HG03039 (cell line): Measurements from ENCODE around the gene SIL1.
"Not testable (repeated sequence)": the region's sequence is repeated elsewhere in the genome, so short reads cannot be mapped to it uniquely, and the experiment has no call there.

Experiments used
- ATAC-seq: cut with Tn5 transposase; IDR thresholded peaks from one replicate; pipeline ENCODE4 v1.9.1; 2021; ENCODE audit warnings: mild to moderate bottlenecking, moderate library complexity; ENCODE audit not compliant: unreplicated experiment

Gene SIL1

DNA sequence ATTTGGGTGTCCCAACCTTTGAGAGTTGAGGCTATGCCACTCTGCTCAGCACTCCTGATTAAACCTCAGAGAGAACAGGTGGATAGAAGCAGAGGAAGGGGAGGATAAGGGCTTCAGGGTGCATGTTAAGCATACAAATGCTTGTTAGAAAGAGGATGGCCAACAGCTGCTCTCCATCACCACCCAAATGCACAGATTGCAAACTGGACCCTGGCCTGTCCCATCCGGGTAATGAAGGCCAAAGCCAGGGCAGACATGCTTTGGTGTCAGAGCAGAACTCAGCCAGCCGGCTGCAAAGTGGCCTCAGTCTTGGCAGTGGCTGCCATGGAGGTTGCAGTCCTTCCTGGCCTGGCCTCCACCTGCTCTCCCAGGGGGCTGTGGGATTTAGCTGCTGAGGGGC is 84.3 kb downstream of the SIL1 start:
- no peak for ATAC-seq

DNA sequence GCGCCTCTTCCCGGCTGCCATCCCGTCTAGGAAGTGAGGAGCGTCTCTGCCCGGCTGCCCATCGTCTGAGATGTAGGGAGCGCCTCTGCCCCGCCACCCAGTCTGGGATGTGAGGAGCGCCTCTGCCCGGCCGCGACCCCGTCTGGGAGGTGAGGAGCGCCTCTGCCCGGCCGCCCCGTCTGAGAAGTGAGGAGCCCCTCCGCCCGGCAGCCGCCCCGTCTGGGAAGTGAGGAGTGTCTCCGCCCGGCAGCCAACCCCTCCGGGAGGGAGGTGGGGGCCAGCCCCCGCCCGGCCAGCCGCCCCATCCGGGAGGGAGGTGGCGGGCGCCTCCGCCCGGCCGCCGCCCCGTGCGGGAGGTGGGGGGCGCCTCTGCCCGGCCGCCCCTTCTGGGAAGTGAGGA is 85.8 kb downstream of the SIL1 start:
- not testable (repeated sequence) for ATAC-seq

DNA sequence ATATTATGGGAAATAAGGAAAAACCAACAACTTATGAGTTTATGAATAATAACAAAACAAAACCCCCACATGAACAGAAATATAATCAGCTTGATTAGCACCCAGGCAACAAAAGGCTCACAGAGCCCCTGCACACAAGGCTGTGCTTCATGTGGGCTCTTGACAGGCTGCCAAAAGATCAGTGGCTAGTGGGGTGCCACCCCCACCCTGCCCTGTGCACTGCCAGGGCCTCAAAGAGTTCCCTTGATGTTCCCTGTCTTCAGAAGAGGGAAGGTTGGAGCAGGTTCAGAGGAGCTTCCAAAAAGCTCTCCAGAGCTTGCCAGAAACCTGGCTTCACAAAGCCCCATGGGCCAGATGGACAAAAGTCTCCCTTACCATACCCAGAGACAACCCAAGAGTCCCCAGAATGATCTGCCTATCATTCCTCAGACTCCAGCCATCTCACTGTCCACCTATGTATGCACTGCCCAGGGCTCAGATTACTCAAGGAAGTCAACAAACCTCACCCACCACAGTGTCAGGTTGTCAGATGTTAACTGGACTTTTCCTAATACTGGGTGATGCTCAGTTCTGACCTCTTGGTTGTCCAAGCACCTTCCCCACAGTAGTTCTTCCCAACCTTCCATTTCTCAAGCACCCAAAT is 87.5 kb downstream of the SIL1 start:
- ATAC-seq = no peak

DNA sequence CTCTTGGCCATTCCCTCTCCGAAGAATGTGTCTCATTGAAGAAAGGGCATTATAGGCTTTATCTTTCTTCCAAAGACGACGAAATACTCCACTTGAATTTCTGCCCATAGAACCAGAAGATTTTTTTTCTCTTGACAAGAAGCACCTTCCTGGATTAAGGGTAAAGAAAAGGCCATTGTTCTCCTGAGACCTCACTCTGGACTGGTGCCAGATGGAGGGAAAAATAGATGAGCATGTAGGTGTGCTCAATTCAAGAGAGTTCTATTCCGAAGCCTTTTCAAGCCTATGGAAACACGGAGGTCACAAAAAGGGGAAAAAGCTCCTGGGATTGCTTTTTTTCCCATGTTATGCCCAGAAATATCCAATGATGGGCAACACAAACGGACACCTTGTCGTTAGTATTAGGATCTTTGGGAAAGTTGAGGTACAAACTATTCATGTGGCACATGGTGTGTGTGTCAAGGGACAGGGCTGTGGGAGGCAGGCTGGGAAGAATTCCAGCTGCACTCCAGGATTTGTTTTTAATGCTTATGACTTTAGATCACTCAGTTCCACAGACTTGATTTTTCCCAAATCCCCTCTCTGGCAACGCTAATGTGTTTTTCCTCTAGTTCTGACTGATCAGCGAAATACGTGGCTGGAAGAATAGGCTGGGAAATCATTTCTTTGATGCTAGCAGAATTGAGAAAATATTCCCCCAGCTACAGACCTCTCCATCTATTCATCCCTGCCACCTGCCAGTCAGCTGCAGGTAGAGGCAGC is 89.9 kb downstream of the SIL1 start:
- ATAC-seq = no peak

DNA sequence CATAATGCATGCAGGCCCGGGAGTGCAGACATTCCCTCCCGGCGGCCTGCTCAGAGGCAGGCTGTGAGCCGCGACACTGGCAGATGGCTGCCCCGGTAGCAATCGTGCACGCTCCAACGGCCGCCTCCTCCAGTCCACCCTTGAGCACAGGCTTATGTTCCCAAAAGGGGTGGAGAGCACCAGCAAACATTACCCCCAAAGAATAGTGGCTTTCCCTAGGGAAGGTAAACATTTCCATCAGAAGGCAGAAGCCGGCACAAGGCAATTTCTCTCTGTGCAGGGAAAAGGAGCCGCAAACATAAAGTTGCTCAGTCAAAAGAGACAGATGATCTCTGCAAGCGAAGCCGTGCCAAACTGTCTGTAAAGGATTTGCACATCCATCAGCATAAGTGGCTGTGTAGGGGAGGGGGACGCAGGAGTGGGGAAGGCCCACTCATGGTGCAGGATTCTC is 92.5 kb downstream of the SIL1 start:
- no peak for ATAC-seq

DNA sequence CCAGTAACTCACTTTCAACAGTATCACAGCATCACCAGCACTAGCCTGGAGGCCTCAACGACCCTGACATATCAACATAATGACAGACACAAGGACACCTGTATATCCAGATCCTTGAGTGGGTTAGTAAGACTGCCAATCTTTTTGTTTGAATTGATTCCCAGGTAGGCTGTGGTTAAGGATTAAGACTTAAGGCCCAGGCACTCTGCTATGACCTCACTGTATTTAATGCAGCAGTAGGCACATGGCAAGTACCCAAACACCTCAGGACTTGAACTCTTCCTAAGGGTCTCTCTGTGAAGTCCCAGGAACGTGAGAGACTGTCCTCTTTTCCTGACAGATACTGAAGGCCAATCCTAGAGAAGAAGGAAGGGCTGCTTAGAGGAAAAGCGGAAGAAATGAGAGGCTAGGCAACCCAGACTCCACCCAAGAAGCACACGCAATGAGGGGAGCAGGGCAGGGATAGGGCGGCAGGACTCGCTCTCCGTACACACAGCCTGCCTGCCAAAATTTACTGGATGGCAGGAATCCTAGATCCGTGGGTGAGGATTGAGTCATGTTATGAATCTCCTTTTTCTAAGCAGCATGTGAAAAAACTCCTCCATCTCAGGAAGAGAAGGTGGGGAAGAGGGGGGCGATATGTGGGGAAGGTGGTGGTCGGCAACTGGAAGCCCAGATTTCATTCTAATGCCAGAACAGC is 93.4 kb downstream of the SIL1 start:
- no peak for ATAC-seq

DNA sequence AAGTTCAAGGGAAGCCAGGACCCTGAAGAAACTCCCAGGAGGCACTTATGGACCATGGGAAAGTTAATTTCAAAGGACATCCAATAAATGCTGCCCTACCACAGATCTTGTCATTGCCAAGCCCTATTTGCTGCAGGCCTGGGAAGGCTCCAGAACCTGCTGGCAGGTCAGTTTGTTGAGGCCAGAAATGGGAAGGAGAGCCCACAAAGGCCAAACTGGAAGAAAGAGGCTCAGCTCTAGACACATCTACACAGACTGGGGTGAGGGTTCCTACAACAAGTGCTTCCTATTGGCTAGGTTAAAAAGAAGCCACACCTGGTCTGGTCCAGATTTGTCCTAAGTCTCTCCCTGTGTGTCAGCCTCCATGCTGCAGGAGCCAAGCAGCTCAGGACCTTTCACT is 94.4 kb downstream of the SIL1 start:
- ATAC-seq = no peak

DNA sequence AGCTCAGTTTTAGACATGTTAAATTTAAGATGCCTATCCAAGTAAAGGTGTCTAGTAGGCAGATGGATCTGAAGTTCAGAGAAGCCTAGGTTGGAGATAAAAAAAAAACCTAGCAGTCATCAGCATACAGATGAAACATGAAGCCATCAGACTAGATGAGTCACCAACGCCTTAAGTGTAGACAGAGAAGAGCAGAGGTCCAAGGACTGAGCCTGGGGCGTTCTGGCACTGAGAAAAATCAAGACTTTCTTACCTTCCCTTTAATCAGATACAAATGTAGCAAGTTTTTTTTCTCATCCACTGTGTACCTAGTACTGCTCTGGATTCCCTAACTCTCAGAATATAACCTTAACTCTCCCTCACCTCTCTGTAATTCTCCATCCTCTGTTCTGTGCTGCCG is 97.3 kb downstream of the SIL1 start:
- no peak for ATAC-seq

DNA sequence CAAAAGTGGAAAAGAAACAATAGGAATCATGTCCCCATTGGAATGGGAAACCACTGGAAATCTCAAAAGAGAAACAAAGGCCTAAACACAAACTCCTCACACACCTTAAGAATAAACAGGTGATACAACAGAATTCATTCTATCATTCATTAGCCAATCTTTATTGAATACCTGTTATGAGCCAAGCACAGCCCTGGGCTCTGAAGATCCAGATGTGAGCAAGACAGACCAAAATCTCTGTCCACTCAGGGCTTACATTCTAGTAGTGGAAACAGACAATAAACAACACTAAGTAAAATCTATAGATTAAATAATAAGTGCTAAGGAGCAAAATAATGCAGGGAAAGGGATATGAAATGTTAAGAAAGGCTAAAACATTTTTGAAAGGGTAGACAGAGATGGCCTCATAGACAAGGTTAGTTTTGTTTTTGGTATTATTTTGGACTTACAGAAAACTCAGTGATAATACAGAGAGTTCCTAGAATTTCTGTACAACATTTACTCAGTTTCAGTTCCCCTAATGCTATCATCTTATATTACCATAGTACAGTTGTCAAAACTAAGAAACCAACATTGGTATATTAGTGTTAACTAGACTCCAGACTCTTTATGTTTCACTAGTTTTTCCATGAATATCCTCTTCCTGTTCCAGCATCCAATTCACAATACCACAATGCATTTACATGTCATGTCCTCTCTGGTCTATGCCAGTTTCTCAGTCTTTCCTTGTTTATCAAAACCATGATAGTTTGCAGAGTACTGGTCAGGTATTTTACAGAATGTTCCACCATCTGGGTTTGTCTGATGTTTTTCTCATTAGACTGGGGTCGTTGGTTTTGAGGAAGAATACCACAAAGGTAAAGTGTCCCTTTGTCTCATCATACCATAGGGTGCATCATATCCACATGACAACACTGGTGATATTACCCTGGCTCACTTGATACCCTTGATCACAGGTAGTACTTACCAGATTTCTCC is 103.7 kb downstream of the SIL1 start:
- peak; percentile 78 for ATAC-seq

DNA sequence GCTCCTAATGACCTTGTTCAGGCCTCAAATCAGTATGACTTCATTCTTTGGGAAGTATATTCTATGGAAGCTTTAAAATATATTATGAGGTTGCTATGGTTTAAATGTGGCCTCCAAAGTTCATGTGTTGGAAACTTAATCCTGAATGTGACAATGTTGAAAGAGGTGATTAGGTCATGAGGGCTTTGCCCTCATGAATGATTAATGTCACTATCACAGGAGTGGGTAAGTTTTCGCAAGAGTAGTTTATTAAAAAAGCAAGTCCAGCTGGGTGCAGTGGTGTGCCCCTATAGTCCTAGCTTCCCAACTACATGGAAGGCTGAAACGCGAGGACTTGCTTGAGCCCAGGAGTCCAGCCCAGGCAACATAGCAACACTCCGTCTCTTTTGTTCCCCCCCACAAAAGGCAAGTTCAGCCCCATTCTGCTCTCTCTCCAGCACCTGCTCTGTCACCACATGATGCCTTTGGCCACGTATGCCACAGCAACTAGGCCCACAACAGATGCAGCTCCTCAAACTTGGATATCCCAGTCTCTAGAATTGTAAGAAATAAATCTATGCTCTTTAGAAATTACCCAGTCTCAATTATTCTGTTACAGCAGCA is 105.3 kb downstream of the SIL1 start:
- no peak for ATAC-seq

DNA sequence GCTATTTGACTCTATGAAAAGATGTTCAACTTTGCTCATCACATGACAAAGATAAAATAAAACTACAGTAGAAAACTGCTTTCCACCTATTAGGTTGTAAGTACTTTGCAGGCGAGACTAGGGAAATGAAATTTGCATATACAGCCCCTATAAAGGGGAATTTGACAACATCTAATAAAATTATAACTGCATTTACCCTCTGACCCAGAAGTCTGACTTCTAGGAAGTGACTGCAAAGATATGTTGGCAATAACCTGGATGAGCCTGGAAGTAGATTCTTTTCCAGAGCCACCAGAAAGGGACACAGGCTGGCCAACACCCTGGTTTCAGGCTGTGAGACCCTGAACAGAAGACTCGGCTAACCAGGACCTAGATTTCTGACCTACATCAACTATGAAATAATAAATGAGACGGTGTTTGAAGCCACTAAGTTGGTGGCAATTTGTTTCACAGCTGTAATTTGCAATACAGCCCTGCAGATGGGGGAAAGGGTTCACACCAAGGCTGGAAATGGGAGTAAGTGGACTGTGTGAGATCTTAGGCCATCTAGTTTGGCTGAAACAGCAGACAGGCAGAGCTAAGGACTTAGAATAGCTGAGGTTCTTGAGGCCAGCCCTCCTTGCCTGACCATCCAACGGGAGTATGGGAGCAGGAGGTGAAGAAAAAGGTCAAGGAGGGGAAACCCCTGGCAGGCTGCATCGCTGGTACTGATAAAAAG is 106.6 kb downstream of the SIL1 start:
- no peak for ATAC-seq

DNA sequence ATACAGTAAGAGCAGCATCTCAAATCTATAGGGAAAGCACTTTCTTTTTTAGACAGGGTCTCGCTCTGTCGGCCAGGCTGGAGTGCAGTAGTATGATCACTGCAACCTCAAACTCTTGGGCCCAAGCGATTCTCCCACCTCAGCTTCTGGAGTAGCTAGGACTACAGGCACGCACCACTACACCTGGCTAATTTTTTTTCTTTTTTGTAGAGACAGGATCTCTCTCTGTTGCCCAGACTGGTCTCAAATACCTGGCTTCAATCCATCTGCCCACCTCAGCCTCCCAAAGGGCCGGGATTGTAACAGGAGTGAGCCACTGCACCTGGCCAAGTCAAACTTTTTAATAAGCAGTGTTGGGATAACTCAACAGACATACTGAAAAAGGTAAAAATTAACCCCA is 107.6 kb downstream of the SIL1 start:
- ATAC-seq = no peak

DNA sequence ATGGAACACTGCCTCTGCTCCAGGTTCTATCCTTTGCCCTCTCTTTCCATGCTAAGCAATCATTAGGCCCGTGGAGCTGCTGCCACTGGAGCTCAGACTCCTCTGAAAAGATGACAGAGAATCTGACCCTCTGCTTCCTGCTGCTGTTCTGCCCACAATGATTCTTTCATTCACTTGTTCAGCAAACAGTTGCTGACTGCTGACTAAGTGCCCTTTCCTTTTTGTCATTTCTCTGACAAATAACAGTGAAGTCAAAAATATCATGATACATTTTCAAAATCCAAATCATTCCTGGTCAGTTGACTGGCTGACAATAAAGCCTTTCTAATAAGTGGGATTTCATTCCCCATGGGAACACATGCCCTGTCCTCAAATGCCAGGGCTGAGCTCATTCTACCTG is 110.1 kb downstream of the SIL1 start:
- ATAC-seq = no peak

DNA sequence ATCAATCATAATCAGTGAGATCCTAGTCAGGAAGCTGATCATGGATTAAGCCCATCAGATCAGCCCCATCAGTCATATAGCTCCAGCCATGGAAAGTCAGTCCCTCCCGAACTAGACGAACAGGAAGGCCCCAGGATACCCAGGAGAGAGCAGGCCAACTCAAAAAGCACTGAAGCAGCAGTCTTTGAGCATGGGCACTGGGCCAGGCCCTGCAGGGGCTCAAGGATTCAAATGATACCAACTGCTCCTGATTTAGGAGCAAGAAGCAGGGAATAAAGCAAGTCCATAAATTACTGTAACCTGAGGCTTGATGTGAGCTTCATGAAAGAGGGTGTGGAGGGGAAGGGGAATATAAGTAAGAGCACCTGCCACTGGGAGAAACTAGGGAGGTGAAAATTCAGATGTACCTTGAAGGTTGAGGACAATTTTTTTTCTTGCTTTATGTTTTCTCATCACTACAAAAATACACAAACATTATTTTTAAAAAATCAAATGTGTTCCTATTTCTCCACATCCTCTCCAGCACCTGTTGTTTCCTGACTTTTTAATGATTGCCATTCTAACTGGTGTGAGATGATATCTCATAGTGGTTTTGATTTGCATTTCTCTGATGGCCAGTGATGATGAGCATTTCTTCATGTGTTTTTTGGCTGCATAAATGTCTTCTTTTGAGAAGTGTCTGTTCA is 115.2 kb downstream of the SIL1 start:
- no peak for ATAC-seq

DNA sequence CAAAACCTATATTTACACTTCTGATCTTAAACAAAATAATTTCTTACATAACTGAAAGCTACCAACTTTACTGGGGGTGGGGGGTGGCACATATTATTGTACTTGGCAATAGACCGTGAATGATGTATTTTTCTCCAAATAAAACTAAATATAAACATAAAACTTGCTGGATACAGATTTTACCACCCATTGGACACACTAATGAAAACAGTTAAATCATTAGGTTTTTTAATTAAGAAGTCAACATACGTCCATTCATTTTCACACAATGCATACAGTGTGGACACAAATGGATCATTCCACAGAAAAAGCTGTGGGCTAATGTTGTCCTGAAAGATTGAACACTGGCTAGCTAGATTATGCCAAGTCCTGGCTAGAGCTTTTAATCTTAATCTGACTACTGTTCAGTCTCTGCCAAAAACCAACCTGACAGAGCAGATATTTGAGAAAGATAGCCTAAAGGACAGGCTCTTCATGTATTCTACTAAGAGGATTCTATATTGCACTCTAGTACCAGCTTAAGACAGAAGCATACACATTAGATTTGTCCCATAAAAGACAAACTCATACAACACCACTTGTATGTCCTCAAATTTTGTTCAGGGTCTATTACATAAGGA is 118.1 kb downstream of the SIL1 start:
- ATAC-seq = no peak

DNA sequence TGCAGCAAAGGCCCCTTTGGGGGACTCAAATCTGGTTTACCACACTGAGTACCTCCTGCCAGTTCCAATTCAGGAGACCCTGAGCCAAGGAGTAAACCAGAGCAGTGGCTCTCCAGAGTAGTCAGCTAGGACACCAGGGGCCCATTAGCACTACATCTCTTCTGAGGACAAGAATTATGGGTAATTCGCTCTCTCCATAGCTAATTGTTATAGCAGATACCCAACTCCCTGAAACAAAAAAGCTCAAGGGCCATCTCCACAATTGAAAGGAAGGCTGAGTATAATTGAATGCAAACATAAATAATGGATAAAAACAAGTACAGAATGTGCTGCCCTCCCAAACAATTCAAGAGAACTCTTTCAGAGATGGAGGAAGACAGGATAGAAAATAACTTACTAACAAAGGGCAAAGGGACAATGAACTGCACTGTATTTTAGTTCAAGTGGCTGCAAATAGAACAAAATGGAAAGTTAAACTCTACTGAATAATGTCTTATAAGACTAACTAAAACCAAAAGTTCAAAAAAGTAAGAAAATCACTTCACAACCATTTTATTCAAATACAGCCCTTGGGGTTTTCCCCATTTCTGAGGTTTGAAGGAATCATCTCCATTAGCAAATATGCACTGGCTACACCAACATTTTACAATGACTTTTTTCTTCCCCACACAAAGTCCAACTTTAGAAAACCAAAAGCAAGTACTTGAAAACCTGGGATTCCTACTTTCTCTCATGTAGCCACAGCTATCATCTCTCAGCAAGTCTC is 118.8 kb downstream of the SIL1 start:
- no peak for ATAC-seq

DNA sequence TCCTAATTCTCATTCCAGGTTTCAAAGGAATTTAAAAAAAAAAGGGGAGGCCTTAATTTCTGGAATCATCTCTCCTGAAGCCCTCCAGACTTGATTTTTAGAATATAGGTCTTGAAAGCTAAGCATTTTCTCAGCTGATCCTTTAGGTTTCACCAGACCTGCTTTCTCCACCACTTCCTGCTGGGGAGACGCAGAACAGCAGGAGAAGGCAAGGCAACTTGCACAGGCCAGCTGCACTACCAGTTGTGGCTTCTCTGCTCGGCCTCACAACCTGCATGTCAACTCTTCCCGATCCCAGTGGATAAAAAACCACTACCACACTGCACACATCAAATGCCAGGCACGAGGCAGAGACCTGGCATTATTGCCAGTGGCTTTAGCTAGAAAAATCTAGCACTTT is 119.8 kb downstream of the SIL1 start:
- no peak for ATAC-seq

DNA sequence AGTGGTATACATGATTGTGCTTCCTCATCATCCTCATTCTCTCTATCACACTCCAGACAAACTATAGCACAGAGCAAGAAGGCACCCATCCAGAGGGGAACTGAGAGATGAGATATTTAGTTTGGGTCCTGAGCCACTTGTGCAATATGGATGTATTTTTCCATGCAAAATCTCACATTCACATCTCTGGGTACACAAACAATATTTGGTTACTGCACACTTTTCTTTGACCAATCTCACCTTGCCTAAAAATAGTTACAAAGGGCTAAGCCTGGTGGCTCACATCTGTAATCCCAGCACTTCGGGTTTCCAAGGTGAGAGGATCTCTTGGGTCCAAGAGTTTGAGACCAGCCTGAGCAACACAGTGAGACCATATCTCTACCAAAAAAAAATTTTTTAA is 120.3 kb downstream of the SIL1 start:
- no peak for ATAC-seq
